COR-L47 (cell line): Measurements from ENCODE around the gene SNF8.
A peak's percentile ranks its signal among the peaks of the same experiment; 100 is the strongest.

Source experiments
- DNase-seq: peaks from one replicate; lab custom pipeline; 2025; lab: John Stamatoyannopoulos, UW

The SNF8 gene

DNA sequence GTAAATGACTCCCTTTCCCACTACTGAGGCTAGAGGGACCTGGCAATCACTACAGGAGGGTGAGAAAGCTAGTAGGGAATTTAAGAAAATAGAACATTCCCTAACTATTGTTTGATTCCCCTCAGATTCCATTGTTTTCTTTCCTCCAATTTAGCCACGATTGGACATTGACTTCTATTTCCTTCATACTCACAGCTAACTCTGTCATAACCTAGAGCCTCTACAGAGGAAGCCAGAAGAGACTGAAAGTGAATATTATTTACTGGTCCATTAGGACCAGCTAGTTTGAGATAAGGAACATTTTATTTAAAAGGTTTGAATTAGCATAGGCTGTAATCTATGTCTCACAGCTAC, 14.9 kb downstream of the SNF8 start:
- no peak for DNase-seq

DNA sequence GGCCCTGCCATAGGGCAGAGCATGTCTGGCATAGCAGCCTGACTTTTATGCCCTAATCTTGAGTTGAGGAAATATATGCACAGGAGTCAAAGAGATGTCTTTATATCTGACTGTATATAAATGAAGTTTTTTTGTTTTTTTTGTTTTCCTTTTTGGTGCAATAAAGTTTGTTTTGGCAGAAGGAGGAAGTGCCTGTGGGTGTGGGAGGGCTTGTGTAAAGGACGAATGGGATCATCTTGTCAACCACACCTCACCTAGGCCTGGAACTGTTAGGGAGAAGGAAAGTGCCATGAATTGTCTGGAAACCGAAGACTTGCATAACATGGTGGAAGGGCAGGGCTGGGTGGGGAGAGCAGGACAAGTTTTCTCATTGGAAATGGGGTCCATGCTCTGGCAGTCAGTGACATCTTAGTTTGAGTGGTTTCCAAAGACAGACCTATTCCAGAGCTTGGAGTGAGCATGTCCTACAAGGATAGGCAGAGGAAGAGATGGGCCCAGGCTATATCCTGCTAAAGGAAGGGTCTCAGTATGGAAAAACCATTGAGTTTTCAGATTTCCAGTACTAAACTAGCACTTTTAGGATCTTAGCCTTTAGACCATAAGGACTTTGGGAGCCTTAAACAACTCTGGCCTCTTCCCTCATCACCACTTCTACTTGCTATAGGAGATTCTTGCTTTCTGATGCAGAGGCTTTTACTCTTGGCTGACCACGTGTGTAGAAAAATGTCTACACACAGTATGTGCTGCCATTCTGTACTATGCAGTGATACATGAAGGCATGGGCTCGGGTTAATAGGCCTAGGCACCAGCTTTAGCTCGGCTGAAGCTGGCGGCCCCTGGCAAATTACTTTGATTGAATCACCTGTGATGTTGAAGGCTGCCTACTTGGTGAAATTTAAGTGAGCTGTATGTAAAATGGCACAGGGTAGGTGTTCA, 15.5 kb downstream of the SNF8 start:
- no peak for DNase-seq

DNA sequence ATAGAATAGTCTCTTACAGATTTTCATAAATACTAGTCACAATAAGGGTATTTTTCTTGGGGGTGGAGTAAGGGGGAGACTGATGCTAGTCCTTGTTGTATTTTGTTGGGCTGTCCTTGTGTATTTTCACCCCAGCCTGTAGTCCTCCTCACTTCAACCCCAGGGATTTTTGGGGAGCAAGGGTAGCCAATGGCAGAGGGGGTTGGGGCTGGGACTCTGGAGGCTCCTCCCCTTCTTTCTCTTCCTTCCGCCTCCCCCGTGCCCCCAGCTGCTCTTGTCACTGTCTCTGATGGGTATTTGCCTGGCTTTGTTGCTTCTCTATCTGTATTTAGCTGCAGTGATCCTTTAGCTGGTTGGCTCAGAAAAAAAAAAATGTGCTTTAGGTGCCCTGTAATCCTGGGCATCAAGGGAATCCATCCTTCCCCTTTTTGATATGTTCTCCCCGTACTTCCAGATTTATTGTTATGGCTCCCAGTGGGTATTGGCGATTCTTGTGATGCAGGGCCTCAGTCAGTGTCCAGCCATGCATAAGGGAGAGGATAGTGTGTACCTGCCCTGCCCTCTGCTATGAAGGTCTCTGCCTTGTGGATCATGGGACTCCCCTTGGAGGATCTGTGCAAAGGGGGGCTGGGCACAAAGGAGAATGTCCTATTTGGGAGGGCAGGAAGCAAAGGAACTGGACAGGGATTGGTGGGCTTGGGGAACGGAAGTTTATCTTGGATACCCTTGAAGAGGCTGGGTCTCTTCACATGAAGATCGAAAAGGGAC, 16.5 kb downstream of the SNF8 start:
- no peak for DNase-seq

DNA sequence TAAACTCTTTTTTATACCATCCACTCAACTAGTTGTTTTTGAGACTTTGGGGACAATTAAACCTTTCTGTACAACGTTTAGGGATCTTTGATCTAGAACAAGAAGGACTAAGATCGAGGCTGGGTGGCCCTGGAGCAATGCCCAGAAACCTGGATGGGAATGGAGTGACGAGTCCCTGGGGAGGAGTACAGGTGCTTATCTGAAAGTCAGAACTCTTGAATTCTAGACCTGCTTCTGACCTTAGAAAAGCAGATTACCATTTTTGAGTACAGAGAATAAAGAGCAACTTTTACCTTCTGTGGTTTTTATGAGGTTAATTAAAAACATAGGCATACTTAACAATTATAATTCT, 18.7 kb downstream of the SNF8 start:
- no peak for DNase-seq

DNA sequence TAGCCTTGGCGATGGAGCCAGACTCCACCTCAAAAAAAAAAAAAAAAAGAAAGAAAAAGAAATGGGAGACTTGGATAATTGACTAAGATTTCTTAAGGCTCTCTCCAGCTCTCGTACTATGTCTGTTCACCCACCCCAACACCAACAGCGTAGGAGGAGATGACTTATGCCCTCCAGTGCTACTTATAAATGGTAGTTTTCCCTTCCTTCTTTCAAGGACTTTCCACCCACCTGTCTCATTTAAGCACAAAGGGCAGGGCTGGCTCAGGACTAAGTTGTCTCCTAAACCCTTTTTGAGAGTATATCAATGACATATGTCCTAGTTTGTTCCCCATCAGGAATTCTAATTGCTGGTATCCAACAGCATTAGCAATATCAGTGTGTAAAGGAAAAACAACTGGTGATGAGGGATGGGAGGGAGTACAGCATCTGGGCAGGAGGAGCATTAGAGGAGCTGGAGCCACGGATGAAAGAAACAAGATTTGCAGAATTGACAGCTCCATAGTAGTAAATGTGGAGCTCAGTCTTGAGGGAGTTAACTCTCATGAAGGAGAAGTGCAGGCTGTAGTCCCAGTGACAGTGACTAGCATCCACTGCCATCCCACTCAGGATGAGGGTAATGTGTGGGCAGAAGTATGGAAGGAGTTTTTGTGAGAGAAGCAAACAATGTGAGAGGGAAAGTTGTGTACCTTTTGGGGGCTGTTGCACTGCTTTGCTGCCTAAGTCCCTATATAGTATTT, 19.2 kb downstream of the SNF8 start:
- DNase-seq: no peak

DNA sequence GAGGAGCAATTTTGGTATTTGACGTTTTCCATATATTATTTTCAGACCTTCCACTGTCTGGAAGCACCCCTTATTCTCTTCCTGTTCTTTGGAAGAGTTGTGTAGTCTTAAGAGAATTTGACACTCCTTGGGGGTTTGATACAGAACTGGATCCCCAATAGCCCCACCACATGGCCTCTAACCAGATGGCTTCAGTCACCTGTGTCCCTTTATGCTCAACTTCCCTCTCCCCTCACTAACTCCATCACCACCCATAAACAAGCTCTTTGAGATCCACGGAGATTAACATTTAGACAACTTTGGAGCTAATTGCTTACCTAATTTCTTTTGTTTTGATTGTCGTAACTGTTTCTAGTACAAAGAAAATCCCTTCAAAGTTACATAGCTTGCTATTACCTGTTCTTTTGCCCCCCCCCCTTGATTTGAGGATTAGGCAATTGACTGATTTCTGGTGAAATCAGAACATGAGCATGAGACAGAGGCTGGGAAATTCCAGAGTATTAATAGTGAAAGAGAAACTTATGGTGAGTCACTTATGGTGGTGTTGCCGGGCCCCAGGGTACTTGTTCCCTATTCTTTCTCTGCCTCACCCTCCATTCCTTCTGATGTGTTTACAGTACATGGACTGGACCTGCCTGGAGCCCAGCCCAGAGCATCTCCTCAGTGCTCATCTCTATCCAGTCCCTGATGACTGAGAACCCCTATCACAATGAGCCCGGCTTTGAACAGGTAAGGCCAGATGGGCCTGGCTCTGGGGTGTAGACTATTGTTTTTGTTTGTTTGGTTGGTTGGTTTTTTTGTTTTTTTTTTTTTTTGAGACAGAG, 29.0 kb downstream of the SNF8 start:
- DNase-seq: no peak

DNA sequence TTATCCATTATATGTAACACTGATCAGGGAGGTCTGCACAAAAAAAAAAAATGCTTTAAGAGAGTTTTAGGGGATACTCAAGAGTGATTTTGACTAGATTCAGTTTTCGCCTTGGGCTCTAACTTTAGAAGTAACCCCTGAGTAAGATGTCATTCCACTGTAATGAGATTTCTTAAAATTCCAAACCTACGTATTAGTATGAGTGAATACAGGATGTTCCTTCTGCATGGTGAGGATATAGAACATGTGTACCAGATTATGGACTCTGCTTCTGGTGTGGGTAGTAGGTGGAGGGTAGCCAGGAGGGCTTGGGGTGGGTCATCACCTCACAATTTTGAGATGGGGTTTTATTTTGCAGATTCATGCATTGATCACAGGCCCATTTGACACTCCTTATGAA, 32.2 kb downstream of the SNF8 start:
- DNase-seq: no peak

DNA sequence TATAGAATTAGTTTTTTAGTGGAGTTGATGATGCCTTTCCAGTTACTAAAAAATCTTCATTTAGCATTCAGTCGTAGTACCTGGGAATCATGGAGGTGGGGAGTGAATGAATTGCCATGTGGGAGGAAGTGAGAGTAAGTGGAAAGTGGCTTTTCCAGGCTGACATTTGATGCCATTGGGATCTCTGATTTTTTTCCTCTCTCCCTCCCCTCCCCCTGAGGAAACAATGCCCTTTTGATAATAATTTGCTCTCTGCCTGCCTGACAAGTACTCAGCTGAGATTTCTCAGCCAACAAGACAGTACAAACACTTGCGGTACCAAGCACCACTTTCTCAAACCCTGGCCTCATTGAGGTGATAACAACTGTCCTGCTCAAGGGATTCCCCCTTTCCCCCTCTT, 34.3 kb downstream of the SNF8 start:
- DNase-seq: no peak

DNA sequence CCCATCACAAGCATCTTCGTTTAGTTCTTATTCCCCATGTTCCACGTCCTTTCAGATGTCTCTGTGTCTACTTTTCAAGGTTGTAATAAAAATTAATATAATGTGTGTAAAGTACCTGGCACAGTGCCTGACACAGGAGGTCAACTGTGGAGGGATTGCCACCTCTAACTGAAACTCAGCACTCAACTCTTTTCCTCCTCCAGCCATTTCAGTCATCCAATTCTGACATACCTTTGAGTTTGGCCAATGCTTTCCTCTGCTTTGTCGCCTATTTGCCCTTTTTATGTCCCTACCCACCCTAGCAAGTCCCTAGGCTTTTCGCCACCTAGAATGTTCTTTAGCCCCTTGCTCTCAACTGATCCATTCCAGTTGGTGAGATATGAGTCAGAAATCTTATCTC, 34.9 kb downstream of the SNF8 start:
- DNase-seq: no peak

DNA sequence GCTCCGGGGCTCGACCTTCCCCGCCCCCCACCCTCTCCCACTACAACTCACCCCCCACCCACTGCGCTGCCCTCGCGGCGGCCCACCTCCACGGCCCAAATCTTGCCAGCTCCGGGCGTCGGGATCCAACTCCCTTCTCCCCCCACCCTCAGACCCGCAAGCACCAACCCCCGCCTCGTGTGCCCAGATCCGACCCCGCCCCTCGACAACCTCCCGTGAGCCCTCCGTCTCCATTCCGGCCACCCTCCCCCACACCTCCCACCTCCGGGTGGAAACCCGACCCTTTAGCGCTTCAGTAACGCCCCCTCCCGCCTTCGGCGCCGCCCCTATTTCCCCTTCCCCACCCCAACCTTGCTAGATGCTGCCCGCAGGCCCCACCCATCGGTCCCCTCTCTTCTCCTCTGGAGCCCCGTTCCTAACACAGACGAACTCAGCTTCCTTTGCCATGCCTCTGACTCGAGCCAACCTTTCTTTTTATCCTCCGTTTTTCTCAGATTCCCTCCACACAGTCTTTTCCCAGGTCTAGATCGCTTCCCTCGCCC, 35.7 kb downstream of the SNF8 start:
- DNase-seq: peak; percentile 75

DNA sequence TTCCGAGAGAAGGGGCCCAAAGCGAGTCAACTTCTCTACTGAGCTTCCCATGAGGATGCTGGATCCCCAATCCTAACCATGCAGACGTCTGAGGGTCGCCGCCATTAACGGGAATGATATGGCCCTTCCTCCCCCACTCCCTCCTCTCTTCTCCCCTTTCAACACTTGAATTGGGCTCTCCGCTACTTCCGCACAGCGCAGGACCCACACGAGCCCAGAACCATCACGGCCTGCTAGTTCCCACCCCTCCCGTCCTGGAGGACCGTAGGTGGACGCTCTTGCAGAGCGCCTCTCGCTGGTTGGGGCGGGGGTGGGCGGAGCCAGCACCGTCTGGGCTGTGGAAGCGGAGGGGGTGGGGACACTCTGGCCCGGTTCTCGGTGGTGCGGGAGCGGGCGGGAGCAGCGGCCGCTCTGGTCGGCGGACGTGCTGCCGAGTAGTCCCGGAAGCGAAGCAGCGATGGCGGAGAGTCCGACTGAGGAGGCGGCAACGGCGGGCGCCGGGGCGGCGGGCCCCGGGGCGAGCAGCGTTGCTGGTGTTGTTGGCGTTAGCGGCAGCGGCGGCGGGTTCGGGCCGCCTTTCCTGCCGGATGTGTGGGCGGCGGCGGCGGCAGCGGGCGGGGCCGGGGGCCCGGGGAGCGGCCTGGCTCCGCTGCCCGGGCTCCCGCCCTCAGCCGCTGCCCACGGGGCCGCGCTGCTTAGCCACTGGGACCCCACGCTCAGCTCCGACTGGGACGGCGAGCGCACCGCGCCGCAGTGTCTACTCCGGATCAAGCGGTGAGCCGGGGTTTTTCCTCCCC, 36.4 kb downstream of the SNF8 start, which contains the start of gene UBE2Z:
Gene UBE2Z, plus strand, starts transcription at position 361 of the 797 bp plus-strand sequence. Its CDS starts 97 bp downstream, at position 458.
- DNase-seq: peak; percentile 85

DNA sequence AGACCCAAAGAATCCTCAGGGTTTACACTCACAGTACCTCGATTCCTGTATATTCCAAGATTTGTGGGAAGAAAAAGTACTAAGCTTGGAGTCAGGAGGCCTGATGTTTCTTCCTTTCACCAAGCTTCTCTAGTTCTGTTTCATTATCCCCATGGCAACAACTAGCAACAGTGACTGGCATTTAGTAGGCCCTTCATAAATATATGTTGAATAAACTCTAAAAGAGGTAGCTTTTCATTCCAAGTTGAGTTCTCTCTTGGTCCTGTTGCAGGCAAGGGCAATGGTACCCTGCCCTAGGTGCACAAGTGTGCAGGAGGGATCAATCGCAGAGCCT, 37.0 kb downstream of the SNF8 start:
- DNase-seq: no peak

GRCh38 chr17:48905987-48906515, 38.6 kb downstream of the SNF8 start:
- DNase-seq: no peak

- no peak for DNase-seq
These were observed 40.2 kb downstream of the SNF8 start for GRCh38 chr17:48904428-48904827.

DNA sequence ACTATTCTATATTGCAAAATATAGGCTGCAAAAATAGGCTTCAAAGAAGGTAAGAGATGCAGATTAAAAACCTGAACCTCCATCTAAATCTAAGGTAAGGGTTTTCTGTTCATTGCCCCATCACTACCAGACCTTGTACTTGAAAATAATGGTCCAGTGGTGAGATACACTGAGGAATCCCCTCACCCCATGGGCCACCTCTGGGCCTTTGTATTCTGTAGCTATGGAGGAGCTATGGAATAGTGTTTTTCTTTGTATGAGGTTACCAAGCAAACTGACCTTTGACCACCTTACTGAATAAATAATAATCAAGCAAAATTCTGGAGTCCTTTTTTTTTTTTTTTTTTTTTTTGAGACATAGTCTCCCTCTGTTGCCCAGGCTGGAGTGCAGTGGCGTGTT, 41.2 kb downstream of the SNF8 start:
- DNase-seq: no peak

DNA sequence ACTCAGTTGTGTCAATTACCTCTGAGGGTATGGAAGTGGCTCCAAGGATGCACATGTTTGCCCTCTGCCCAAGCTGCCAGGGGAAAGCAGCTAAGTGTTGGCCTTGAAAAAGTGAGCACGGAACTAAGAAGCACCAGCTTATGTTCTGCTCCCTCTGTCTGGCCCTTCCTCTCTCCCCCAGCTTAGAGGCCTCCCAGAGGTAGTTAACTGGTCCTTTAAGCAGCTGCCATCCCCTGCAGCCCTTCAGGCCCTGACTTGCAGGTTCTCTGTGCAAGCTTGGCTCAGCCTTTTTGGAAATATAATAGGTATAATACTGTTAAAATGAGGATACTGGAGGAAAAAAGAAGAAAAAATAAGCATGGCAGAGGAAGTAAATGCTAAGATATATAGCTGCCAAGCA, 43.4 kb downstream of the SNF8 start:
- no peak for DNase-seq

DNA sequence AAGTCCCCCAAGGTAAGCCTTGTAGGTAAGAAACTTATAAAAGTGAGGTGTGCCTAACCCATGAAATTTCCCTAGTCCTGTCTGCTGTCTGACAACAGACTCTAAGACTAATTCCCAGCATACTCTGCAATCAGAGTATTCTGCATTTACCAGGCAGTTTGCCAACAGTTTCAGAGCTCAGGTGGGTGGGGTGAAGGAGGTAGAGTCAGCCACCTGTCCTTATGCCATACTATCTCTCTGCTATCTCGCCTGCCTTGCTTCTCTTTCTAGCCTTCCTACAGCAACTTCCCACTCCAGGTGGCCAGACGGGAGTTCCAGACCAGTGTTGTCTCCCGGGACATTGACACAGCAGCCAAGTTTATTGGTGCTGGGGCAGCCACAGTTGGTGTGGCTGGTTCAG, 49.8 kb downstream of the SNF8 start:
- no peak for DNase-seq

DNA sequence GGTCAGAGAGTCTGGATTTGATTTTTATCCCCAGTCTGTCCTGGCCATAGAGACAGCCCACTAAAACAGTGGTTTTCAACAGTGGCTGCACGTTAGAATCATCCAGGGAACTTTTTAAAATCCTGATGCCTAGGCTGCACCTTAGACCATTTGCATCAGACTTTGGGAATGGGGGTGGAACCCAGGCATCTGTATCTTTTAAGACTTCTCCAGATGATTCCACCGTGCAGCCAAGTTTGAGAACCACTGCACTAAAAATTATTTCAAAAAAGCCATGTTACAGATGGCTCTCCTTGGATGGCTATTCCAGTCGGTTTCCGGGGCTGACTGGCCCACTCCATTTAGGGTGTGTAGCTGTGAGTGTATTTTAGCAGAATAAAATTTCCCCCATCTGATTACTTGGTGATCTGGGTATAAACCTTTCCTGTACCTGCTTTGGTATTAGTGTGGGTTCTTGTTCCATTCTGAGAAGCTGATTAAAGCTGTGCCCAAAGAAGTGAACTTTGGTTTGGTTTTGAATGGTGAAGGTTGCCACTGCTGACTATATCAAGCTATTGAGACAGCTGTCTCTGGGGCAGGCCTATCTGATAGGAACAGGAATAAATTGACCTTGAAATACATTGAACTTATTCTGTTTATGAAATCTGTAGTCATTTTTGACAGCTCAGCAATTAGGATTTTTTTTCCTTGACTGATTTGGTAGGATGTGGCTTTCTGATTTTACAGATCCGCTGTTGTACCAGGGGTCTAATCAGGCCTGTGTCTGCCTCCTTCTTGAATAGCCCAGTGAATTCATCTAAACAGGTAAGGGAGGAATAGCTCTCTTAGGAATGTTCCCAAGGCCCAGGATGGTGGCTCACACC, 50.8 kb downstream of the SNF8 start:
- no peak for DNase-seq

DNA sequence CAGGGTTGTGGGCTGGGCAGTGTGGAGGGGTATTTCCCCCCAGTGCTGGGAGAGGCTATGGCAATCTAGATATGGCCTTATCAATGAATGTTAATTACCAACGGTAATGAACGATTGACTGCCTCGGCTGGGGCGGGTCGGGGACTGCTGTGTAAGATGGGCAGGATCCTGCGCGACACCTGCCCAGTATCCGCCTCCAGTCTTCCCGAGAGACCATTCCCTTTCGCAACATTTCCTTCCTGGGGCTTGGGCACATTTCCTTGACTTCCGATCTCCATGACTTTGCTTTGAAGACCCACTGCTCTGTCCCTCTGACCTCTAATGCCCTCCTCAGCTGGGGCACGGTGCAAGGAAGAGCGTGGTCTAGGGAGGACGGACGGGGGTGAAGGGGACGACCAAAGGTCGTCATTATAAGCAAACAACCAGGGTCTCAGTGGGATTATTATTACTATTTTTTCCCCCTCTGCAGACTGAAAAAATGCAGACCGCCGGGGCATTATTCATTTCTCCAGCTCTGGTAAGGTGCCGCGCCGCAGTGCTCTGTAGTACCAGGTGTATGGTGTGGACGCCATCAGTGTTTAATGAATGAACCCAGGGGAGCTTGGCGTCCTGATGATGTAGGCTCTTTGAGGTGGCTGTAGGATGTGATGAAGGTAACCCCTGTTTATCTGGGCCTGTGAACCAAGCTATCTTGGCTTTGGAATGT, 51.5 kb downstream of the SNF8 start:
- DNase-seq: no peak
